Neuronal stem cell (in vitro differentiated cells): ENCODE measurements around the gene ESYT2.

ENCODE experiments used
- DNase-seq: peaks from one replicate; pipeline ENCODE4 v3.0.0-alpha.2; 2013; ENCODE audit warnings: low spot score
- H2AFZ ChIP-seq: one replicate; pipeline ENCODE4 v1.6.1; 2013; ENCODE audit warnings: mild to moderate bottlenecking, low read length, inconsistent platforms
- H2AK5ac ChIP-seq: 2 replicates; pipeline ENCODE4 v1.6.1; 2013; ENCODE audit warnings: low read depth, mild to moderate bottlenecking, inconsistent platforms, low read length, moderate library complexity, mixed read lengths
- H2BK120ac ChIP-seq: 2 replicates; pipeline ENCODE4 v1.6.1; 2013; ENCODE audit warnings: low read depth, mild to moderate bottlenecking, inconsistent platforms, low read length, moderate library complexity, mixed read lengths
- H2BK12ac ChIP-seq: one replicate; pipeline ENCODE4 v1.6.1; 2013; ENCODE audit warnings: low read length, inconsistent platforms
- H2BK15ac ChIP-seq: 2 replicates; pipeline ENCODE4 v1.6.1; 2013; ENCODE audit warnings: mild to moderate bottlenecking, low read length, inconsistent platforms, mixed read lengths
- H2BK5ac ChIP-seq: one replicate; pipeline ENCODE4 v1.6.1; 2013; ENCODE audit warnings: inconsistent platforms, mild to moderate bottlenecking, low read length, moderate library complexity
- H3K14ac ChIP-seq: one replicate; pipeline ENCODE4 v1.6.1; 2013; ENCODE audit warnings: low read length, inconsistent platforms
- H3K18ac ChIP-seq: 2 replicates; pipeline ENCODE4 v1.6.1; 2013; ENCODE audit warnings: low read length, inconsistent platforms
- H3K23ac ChIP-seq: 2 replicates; pipeline ENCODE4 v1.6.1; 2013; ENCODE audit warnings: low read depth, mild to moderate bottlenecking, mixed read lengths, low read length, inconsistent platforms; ENCODE audit not compliant: poor library complexity
- H3K27ac ChIP-seq: replicated peaks from 3 replicates; pipeline ENCODE4 v1.5.1; 2013; ENCODE audit warnings: low read length, inconsistent platforms
- H3K27me3 ChIP-seq, 3 experiments: 2 replicates each; pipeline ENCODE4 v1.6.1; 2013; ENCODE audit warnings: low read length in 3 of 3, mild to moderate bottlenecking in 2 of 3, inconsistent platforms in 1 of 3, low read depth in 1 of 3, mixed read lengths in 1 of 3, moderate library complexity in 1 of 3; ENCODE audit not compliant: control insufficient read depth in 3 of 3, insufficient read depth in 3 of 3
- H3K36me3 ChIP-seq, 2 donors: replicated peaks in 1 of 2; 2 replicates each; pipeline ENCODE4 v1.6.1; 2013; ENCODE audit warnings: low read length in 2 of 2; ENCODE audit not compliant: control insufficient read depth in 2 of 2, insufficient read depth in 2 of 2
- H3K4ac ChIP-seq: 2 replicates; pipeline ENCODE4 v1.6.1; 2013; ENCODE audit warnings: inconsistent platforms, mild to moderate bottlenecking, low read length, moderate library complexity
- H3K4me1 ChIP-seq, 2 donors: 1 replicate in 1 of 2; 2 replicates in 1 of 2; pipeline ENCODE4 v1.6.1; 2013; ENCODE audit warnings: low read length in 2 of 2, low read depth in 1 of 2; ENCODE audit not compliant: control insufficient read depth in 2 of 2, insufficient read depth in 1 of 2
- H3K4me2 ChIP-seq: one replicate; pipeline ENCODE4 v1.6.1; 2013; ENCODE audit warnings: mild to moderate bottlenecking, low read length, inconsistent platforms; ENCODE audit not compliant: insufficient read depth, poor library complexity, severe bottlenecking
- H3K4me3 ChIP-seq, 2 donors: 2 replicates each; pipeline ENCODE4 v1.5.1; 2013; ENCODE audit warnings: low read length in 2 of 2, mild to moderate bottlenecking in 2 of 2, inconsistent platforms in 1 of 2, moderate library complexity in 1 of 2
- H3K79me1 ChIP-seq: one replicate; pipeline ENCODE4 v1.6.1; 2013; ENCODE audit warnings: low read depth, mild to moderate bottlenecking, inconsistent platforms, low read length, moderate library complexity
- H3K9ac ChIP-seq: one replicate; pipeline ENCODE4 v1.6.1; 2013; ENCODE audit warnings: mild to moderate bottlenecking, low read depth, low read length, inconsistent platforms; ENCODE audit not compliant: poor library complexity
- H3K9me3 ChIP-seq, 2 donors: replicated peaks in 1 of 2; 2 replicates each; pipeline versions ENCODE3 to v1.6.1; 2013; ENCODE audit warnings: low read length in 2 of 2, mild to moderate bottlenecking in 2 of 2, inconsistent platforms in 1 of 2, low read depth in 1 of 2, mixed read lengths in 1 of 2, moderate library complexity in 1 of 2; ENCODE audit not compliant: control insufficient read depth in 2 of 2, insufficient read depth in 1 of 2
- H4K8ac ChIP-seq: one replicate; pipeline ENCODE4 v1.6.1; 2013; ENCODE audit warnings: low read depth, mild to moderate bottlenecking, inconsistent platforms, low read length, moderate library complexity
- H4K91ac ChIP-seq: one replicate; pipeline ENCODE4 v1.6.1; 2013; ENCODE audit warnings: low read length, low read depth, mild to moderate bottlenecking, inconsistent platforms; ENCODE audit not compliant: poor library complexity
- WGBS, 2 donors: extraction: QIAGEN DNeasy Blood & Tissue Kit; methylation state at CpG; one replicate each; pipeline ENCODE4 v1.1.7; 2013; ENCODE audit warnings: missing lambda C conversion rate in 2 of 2, mixed read lengths in 1 of 2; ENCODE audit not compliant: insufficient read length in 2 of 2, insufficient replicate concordance in 1 of 2; ENCODE audit errors: extremely low coverage in 2 of 2; 5-methylcytosine and 5-hydroxymethylcytosine counted together

The ESYT2 gene

GRCh38 chr7:158744070-158744469, 85.2 kb downstream of the ESYT2 start:
- no peak for DNase-seq
- Histone ChIP-seq H4K91ac (no peak overlapping the region), H2AFZ (no peak overlapping the region), H2BK5ac (no peak overlapping the region), H3K9ac (no peak overlapping the region), H2AK5ac (no peak overlapping the region), H3K4ac (no peak overlapping the region), H3K9me3 (no peaks in the 10 kb centered on the region), H3K27ac (no peak overlapping the region), H3K14ac (no peak overlapping the region), H3K27me3 (no peaks in the 10 kb centered on the region), H3K36me3 (peaks cover 14 to 62% of the 10 kb centered on the region in 2 donors), H2BK120ac (no peak overlapping the region), H3K4me1 (no peaks in the 10 kb centered on the region), H3K23ac (no peak overlapping the region), H2BK12ac (no peak overlapping the region), H2BK15ac (no peak overlapping the region), H3K18ac (no peak overlapping the region), H3K4me3 (no peak overlapping the region), H3K4me2 (no peak overlapping the region), H4K8ac (no peak overlapping the region), H3K79me1 (no peaks in the 10 kb centered on the region)
- WGBS, 2 donors, result no CpG with 5 or more reads among the region's 4 CpGs

DNA sequence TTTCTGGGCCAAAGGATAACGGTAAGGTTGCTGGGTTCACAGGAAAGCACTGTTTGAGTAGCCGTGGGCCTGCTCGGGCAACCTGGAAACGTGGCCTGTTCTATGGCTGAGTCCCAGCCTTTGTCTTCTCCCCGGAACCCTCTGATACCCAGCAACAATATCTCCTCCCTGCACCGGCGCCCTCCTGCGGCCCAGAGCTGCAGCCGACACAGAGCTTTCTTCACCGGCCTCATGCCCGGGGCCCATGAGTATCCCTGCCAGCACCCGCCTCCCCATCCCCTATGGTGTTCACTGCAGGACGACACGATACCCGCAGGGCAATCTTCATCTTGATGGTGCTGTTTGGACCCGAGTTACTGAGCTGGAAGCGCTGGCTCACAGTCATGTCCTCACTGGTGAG, 86.1 kb downstream of the ESYT2 start:
- H2BK120ac ChIP-seq, result no peak overlapping the region
- H4K91ac ChIP-seq, result no peak overlapping the region
- H3K4me3 ChIP-seq, result no peak overlapping the region
- H2BK12ac ChIP-seq, result no peak overlapping the region
- H3K9ac ChIP-seq, result no peak overlapping the region
- no peak overlapping the region for H2BK15ac ChIP-seq
- H3K79me1 ChIP-seq, result no peaks in the 10 kb centered on the region
- no peaks in the 10 kb centered on the region for H3K9me3 ChIP-seq
- no CpG with 5 or more reads among the region's 17 CpGs for WGBS, 2 donors
- no peaks in the 10 kb centered on the region for H3K27me3 ChIP-seq
- H3K4me1 ChIP-seq, result no peaks in the 10 kb centered on the region
- H2BK5ac ChIP-seq, result no peak overlapping the region
- H3K36me3 ChIP-seq, result peaks cover 17 to 66% of the 10 kb centered on the region in 2 donors
- H3K23ac ChIP-seq, result no peak overlapping the region
- no peak overlapping the region for H2AK5ac ChIP-seq
- DNase-seq, result no peak
- no peak overlapping the region for H3K14ac ChIP-seq
- H2AFZ ChIP-seq, result no peak overlapping the region
- H3K18ac ChIP-seq, result no peak overlapping the region
- H3K4ac ChIP-seq, result no peak overlapping the region
- no peak overlapping the region for H3K4me2 ChIP-seq
- no peak overlapping the region for H3K27ac ChIP-seq
- no peak overlapping the region for H4K8ac ChIP-seq

DNA sequence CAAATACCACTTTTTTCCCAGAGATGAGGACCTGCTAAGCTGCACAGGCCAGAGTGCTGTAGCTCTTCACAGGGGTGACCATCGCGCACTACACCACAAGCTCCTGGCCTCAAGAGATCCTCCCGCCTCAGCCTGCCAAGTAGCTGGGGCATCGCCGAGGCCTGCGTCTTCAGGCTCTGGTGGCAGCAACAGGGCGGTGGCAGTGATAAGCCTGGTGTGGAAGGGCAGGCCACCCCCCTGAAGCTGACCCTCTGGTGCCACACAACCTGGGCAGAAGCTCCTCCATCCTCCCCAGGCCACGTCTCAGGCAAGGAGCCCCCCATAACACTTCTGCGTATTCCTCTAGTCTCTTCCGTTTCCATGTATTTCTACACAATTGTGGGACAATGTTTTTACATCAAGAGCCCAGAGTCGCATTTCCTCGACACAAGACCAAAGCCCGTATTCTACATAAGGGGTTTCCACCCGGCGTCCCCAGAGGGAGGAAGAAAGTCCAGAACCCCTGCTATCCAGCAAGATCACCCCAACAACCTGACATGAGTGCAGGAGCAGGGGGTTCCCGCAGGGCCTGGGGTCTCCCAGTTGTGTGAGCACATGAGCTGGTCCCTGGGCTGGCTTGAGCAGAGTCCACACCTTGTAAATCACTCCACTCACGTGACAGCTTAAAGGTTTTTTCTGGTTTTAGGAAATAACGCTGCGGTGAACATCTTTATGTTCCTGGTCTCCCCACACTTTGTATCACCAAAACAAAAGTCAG, 87.1 kb downstream of the ESYT2 start:
- no peak overlapping the region for H3K27ac ChIP-seq
- no peak overlapping the region for H2BK5ac ChIP-seq
- H2BK12ac ChIP-seq, result no peak overlapping the region
- no peaks in the 10 kb centered on the region for H3K4me1 ChIP-seq
- H2BK15ac ChIP-seq, result no peak overlapping the region
- H2BK120ac ChIP-seq, result no peak overlapping the region
- H3K4me3 ChIP-seq, result peak overlapping the region in 1 of 2 donors; percentile 3
- no peak overlapping the region for H3K4me2 ChIP-seq
- peak overlapping the region; percentile 63 for H3K9ac ChIP-seq
- no peaks in the 10 kb centered on the region for H3K9me3 ChIP-seq
- no peak overlapping the region for H3K18ac ChIP-seq
- peaks cover 17 to 58% of the 10 kb centered on the region in 2 donors for H3K36me3 ChIP-seq
- H3K27me3 ChIP-seq, result no peaks in the 10 kb centered on the region
- WGBS, 2 donors, result no CpG with 5 or more reads among the region's 19 CpGs
- H3K23ac ChIP-seq, result no peak overlapping the region
- no peak overlapping the region for H2AFZ ChIP-seq
- H4K8ac ChIP-seq, result no peak overlapping the region
- H3K14ac ChIP-seq, result no peak overlapping the region
- H3K4ac ChIP-seq, result no peak overlapping the region
- H3K79me1 ChIP-seq, result no peaks in the 10 kb centered on the region
- no peak overlapping the region for H4K91ac ChIP-seq
- DNase-seq, result no peak
- no peak overlapping the region for H2AK5ac ChIP-seq

GRCh38 chr7:158741294-158741666, 88.0 kb downstream of the ESYT2 start:
- H3K27ac ChIP-seq, result no peak overlapping the region
- no peaks in the 10 kb centered on the region for H3K27me3 ChIP-seq
- H3K18ac ChIP-seq, result peak overlapping the region; percentile 35
- H2BK5ac ChIP-seq, result no peak overlapping the region
- peak overlapping the region; percentile 3 for H3K23ac ChIP-seq
- H2BK15ac ChIP-seq, result no peak overlapping the region
- H2AFZ ChIP-seq, result no peak overlapping the region
- H4K91ac ChIP-seq, result no peak overlapping the region
- no peak overlapping the region for H3K4me3 ChIP-seq
- no peaks in the 10 kb centered on the region for H3K9me3 ChIP-seq
- H3K9ac ChIP-seq, result peak overlapping the region; percentile 63
- no peaks in the 10 kb centered on the region for H3K4me1 ChIP-seq
- peaks cover 22 to 61% of the 10 kb centered on the region in 2 donors for H3K36me3 ChIP-seq
- no peak overlapping the region for H2AK5ac ChIP-seq
- no peak overlapping the region for H3K4me2 ChIP-seq
- DNase-seq, result no peak
- no peak overlapping the region for H4K8ac ChIP-seq
- no peak overlapping the region for H2BK12ac ChIP-seq
- no peak overlapping the region for H2BK120ac ChIP-seq
- WGBS, 2 donors, result no CpG with 5 or more reads among the region's 14 CpGs
- no peak overlapping the region for H3K4ac ChIP-seq
- H3K79me1 ChIP-seq, result no peaks in the 10 kb centered on the region
- no peak overlapping the region for H3K14ac ChIP-seq
